GM23338 (cell line): ENCODE results near the gene EID1. TPM values are rescaled to one million over a fixed set of nuclear protein-coding genes. Genes with fewer than 3 reads are reported as not detected.

ENCODE experiments used
- ATAC-seq: fragments of 200-7000 bp; cut with Tn5 transposase; 3 replicates; pipeline ENCODE4 v1.9.1; 2020
- DNase-seq: peaks from one replicate; pipeline ENCODE4 v3.0.0-alpha.2; 2015; ENCODE audit warnings: low spot score
- H2AFZ ChIP-seq: fragments of 200-600 bp; sonication (generic); 2 replicates; pipeline ENCODE4 v1.8.0; 2016; ENCODE audit warnings: antibody characterized with exemption, mild to moderate bottlenecking, moderate library complexity
- H3F3A ChIP-seq: fragments of 200-600 bp; sonication (generic); replicated peaks from 2 replicates; pipeline ENCODE4 v1.8.0; 2017; ENCODE audit warnings: antibody characterized with exemption, mixed run types, low read depth
- H3K27ac ChIP-seq: fragments of 200-600 bp; sonication (generic); 2 replicates; pipeline ENCODE4 v1.6.1; 2016; ENCODE audit warnings: low read depth
- H3K27me3 ChIP-seq: fragments of 200-600 bp; sonication (generic); 2 replicates; pipeline ENCODE4 v1.8.0; 2016; ENCODE audit warnings: mild to moderate bottlenecking, mixed run types, moderate library complexity; ENCODE audit not compliant: insufficient read depth
- H3K36me3 ChIP-seq: fragments of 200-600 bp; sonication (generic); 2 replicates; pipeline ENCODE4 v1.8.0; 2016; ENCODE audit warnings: mild to moderate bottlenecking; ENCODE audit not compliant: insufficient read depth
- H3K4me1 ChIP-seq: fragments of 200-600 bp; sonication (generic); 2 replicates; pipeline ENCODE4 v1.8.0; 2016; ENCODE audit warnings: mild to moderate bottlenecking, moderate library complexity; ENCODE audit not compliant: insufficient read depth
- H3K4me2 ChIP-seq: fragments of 200-600 bp; sonication (generic); 2 replicates; pipeline ENCODE4 v1.7.1; 2017; ENCODE audit warnings: mixed run types
- H3K4me3 ChIP-seq: fragments of 200-600 bp; sonication (generic); 2 replicates; pipeline ENCODE4 v1.6.1; 2016; ENCODE audit warnings: mixed run types
- H3K79me2 ChIP-seq: fragments of 200-600 bp; sonication (generic); replicated peaks from 2 replicates; pipeline ENCODE4 v1.8.0; 2017; ENCODE audit warnings: mild to moderate bottlenecking; ENCODE audit not compliant: insufficient read depth
- H3K9me2 ChIP-seq: fragments of 200-600 bp; sonication (generic); 2 replicates; pipeline ENCODE4 v1.8.0; 2017; ENCODE audit not compliant: insufficient read depth
- H4K20me1 ChIP-seq: fragments of 200-600 bp; sonication (generic); replicated peaks from 2 replicates; pipeline ENCODE4 v1.8.0; 2017; ENCODE audit warnings: mild to moderate bottlenecking; ENCODE audit not compliant: insufficient read depth
- H3K27ac Mint-ChIP-seq: 2 replicates; pipeline ENCODE4 v1.8.0; 2020; ENCODE audit warnings: inconsistent platforms, mild to moderate bottlenecking, moderate library complexity, mixed read lengths
- H3K27me3 Mint-ChIP-seq: 3 replicates; pipeline ENCODE4 v1.8.0; 2022; ENCODE audit warnings: low read depth, mild to moderate bottlenecking, moderate library complexity, mixed read lengths, inconsistent platforms; ENCODE audit not compliant: insufficient read depth, poor library complexity
- H3K36me3 Mint-ChIP-seq: 3 replicates; pipeline ENCODE4 v1.8.0; 2021; ENCODE audit warnings: low read depth, mild to moderate bottlenecking, inconsistent platforms, moderate library complexity, mixed read lengths
- H3K4me1 Mint-ChIP-seq: 3 replicates; pipeline ENCODE4 v1.8.0; 2020; ENCODE audit warnings: mild to moderate bottlenecking, inconsistent platforms, mixed read lengths
- H3K4me3 Mint-ChIP-seq: 3 replicates; pipeline ENCODE4 v1.8.0; 2021; ENCODE audit warnings: moderate library complexity, mild to moderate bottlenecking, inconsistent platforms, mixed read lengths
- H3K9me3 Mint-ChIP-seq: 3 replicates; pipeline ENCODE4 v1.8.0; 2020; ENCODE audit warnings: moderate library complexity, mild to moderate bottlenecking, inconsistent platforms, mixed read lengths
- CREB1 ChIP-seq: fragments of 250-450 bp; sonication (Bioruptor Pico); IDR thresholded peaks from 2 replicates; pipeline ENCODE4 v1.5.0; 2020; ENCODE audit warnings: low read depth, mild to moderate bottlenecking, moderate library complexity
- CTCF ChIP-seq, 2 experiments: fragments of 200-600 bp in 1 of 2; sonication (generic) in 1 of 2; conservative IDR thresholded peaks; 2 replicates each; pipeline versions ENCODE4 v1.5.1 to v1.6.1; 2016 to 2017; ENCODE audit warnings: antibody characterized with exemption in 2 of 2, low read depth in 2 of 2, mild to moderate bottlenecking in 2 of 2, moderate library complexity in 1 of 2
- ETS1 ChIP-seq: IDR thresholded peaks from 2 replicates; pipeline ENCODE4 v1.6.1; 2016; ENCODE audit warnings: antibody characterized with exemption
- EZH2 ChIP-seq: fragments of 200-600 bp; sonication (generic); IDR thresholded peaks from one replicate; pipeline ENCODE4 v1.8.0; 2017; ENCODE audit warnings: antibody characterized with exemption, mild to moderate bottlenecking, low read depth; ENCODE audit not compliant: unreplicated experiment
- EZH2phosphoT487 ChIP-seq: fragments of 200-600 bp; sonication (generic); IDR thresholded peaks from one replicate; pipeline ENCODE4 v1.8.1; 2018; ENCODE audit warnings: antibody characterized with exemption; ENCODE audit not compliant: unreplicated experiment
- JUNB ChIP-seq: IDR thresholded peaks from one replicate; pipeline ENCODE4 v1.6.1; 2016; ENCODE audit warnings: antibody characterized with exemption; ENCODE audit not compliant: unreplicated experiment
- NANOG ChIP-seq: IDR thresholded peaks from 2 replicates; pipeline ENCODE4 v1.6.1; 2016; ENCODE audit warnings: antibody characterized with exemption, borderline replicate concordance
- POLR2AphosphoS5 ChIP-seq: IDR thresholded peaks from 2 replicates; pipeline ENCODE4 v1.6.1; 2016; ENCODE audit warnings: antibody characterized with exemption, low read depth
- STAT1 ChIP-seq: IDR thresholded peaks from one replicate; pipeline ENCODE4 v1.6.1; 2016; ENCODE audit warnings: antibody characterized with exemption; ENCODE audit not compliant: unreplicated experiment
- ZNF114 ChIP-seq: fragments of 250-450 bp; sonication (Bioruptor Pico); IDR thresholded peaks from 2 replicates; pipeline ENCODE4 v1.5.0; 2020; ENCODE audit warnings: mild to moderate bottlenecking, moderate library complexity
- ZNF331 ChIP-seq: fragments of 250-450 bp; sonication (Bioruptor Pico); IDR thresholded peaks from 2 replicates; pipeline ENCODE4 v1.5.0; 2020; ENCODE audit warnings: low read depth, mild to moderate bottlenecking, moderate library complexity
- ZNF462 ChIP-seq: fragments of 250-450 bp; sonication (Bioruptor Pico); IDR thresholded peaks from 2 replicates; pipeline ENCODE4 v1.5.0; 2020; ENCODE audit warnings: mild to moderate bottlenecking, moderate library complexity
- polyA plus RNA-seq: library from polyadenylated mRNA; unstranded; fragments of >200 nt; fragmentation: Nextera tagmentation; extraction: Ambion mirVana; gene quantifications from 2 replicates; pipeline ENCODE4 v1.2.1, GENCODE V29; 2016
- total RNA-seq: library from RNA; depleted of rRNA; stranded (reverse); fragments of >200 nt; shearing (Covaris generic); gene quantifications from 2 replicates; pipeline ENCODE4 v1.2.3, GENCODE V29; 2014
- TF ChIP-seq, protein P1 (sequence below): IDR thresholded peaks from one replicate; pipeline ENCODE4 v1.6.1; 2018; ENCODE audit warnings: antibody characterized with exemption; ENCODE audit not compliant: unreplicated experiment

The EID1 gene
- total and polyA plus RNA-seq, 2 experiments from 2014 or later = 113 to 324 TPM

- no peak for TF ChIP-seq CTCF (conservative IDR thresholded peaks at IDR 0.05; ENCODE audit: low read depth in 2 of 2)
- no peak for TF ChIP-seq ZNF114 (CRISPR knock-in tag)
- TF ChIP-seq JUNB = no peak
These were observed 27.3 kb upstream of the EID1 start (continued) for GRCh38 chr15:48850648-48851047.

DNA sequence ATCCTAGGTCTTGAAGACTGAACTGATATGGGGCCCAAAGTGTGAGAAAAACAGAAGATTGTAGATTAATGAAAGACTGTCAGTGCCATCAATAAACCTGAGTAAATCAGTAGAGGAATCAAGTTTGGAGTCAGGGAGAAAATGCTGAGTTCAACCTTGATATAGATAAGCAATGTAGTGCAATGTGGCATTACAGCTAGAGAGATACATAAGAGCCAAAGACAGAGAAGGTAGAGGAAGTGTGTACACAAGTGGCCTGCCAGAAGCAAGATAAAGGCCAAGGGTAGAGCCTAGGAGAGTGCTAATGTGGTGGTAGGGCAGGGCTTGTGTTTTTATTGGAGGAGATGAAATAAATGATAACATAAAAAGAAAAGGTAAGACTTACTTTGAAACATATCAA is 26.0 kb upstream of the EID1 start:
- Histone ChIP-seq H3K4me2 (no peak overlapping the region), H3K27ac (no peak overlapping the region), H2AFZ (no peak overlapping the region), H3K9me2 (peaks cover 6% of the 10 kb centered on the region), H3K4me3 (no peak overlapping the region), H3F3A (no peaks in the 10 kb centered on the region), H3K79me2 (no peaks in the 10 kb centered on the region), H3K4me1 (peaks cover 15% of the 10 kb centered on the region), H3K36me3 (no peaks in the 10 kb centered on the region), H3K27me3 (no peaks in the 10 kb centered on the region), H4K20me1 (no peaks in the 10 kb centered on the region)
- Mint-ChIP-seq H3K27me3 (no peaks in the 10 kb centered on the region), H3K4me3 (no peak overlapping the region), H3K4me1 (peaks cover 18% of the 10 kb centered on the region), H3K27ac (no peak overlapping the region), H3K36me3 (no peaks in the 10 kb centered on the region), H3K9me3 (no peaks in the 10 kb centered on the region)
- ATAC-seq (no peak), DNase-seq (no peak)
- TF ChIP-seq POLR2AphosphoS5 (no peak), ZNF114 (CRISPR knock-in tag) (no peak), ETS1 (no peak), EZH2phosphoT487 (no peak), ZNF462 (no peak), JUNB (no peak), NANOG (no peak), ZNF331 (CRISPR knock-in tag) (no peak), CREB1 (CRISPR knock-in tag) (no peak), EZH2 (no peak), STAT1 (no peak)
- TF ChIP-seq, protein P1, sequence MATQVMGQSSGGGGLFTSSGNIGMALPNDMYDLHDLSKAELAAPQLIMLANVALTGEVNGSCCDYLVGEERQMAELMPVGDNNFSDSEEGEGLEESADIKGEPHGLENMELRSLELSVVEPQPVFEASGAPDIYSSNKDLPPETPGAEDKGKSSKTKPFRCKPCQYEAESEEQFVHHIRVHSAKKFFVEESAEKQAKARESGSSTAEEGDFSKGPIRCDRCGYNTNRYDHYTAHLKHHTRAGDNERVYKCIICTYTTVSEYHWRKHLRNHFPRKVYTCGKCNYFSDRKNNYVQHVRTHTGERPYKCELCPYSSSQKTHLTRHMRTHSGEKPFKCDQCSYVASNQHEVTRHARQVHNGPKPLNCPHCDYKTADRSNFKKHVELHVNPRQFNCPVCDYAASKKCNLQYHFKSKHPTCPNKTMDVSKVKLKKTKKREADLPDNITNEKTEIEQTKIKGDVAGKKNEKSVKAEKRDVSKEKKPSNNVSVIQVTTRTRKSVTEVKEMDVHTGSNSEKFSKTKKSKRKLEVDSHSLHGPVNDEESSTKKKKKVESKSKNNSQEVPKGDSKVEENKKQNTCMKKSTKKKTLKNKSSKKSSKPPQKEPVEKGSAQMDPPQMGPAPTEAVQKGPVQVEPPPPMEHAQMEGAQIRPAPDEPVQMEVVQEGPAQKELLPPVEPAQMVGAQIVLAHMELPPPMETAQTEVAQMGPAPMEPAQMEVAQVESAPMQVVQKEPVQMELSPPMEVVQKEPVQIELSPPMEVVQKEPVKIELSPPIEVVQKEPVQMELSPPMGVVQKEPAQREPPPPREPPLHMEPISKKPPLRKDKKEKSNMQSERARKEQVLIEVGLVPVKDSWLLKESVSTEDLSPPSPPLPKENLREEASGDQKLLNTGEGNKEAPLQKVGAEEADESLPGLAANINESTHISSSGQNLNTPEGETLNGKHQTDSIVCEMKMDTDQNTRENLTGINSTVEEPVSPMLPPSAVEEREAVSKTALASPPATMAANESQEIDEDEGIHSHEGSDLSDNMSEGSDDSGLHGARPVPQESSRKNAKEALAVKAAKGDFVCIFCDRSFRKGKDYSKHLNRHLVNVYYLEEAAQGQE = no peak
